CD14-positive monocyte (primary cell): ENCODE data around the gene MSH2. TPM values are rescaled to one million over a fixed set of nuclear protein-coding genes. Genes with fewer than 3 reads are reported as not detected.

Experiments
- DNase-seq, 3 donors: peaks; one replicate each; pipeline ENCODE4 v3.0.0-alpha.2; 2011 to 2022
- H2AFZ ChIP-seq: 2 replicates; pipeline ENCODE4 v1.6.0; 2012; ENCODE audit warnings: mild to moderate bottlenecking, low read depth, low read length, inconsistent platforms; ENCODE audit not compliant: insufficient read depth, poor library complexity, severe bottlenecking
- H3K27ac ChIP-seq, 2 donors: 1 replicate in 1 of 2; 2 replicates in 1 of 2; pipeline ENCODE4 v1.5.1; 2012 to 2013; ENCODE audit warnings: low read length in 2 of 2, control low read depth in 1 of 2, inconsistent platforms in 1 of 2, low read depth in 1 of 2, mild to moderate bottlenecking in 1 of 2
- H3K27me3 ChIP-seq, 2 donors: one replicate each; pipeline versions ENCODE4 v1.6.0 to v1.6.1; 2011 to 2013; ENCODE audit warnings: low read length in 2 of 2; ENCODE audit not compliant: control insufficient read depth in 2 of 2, insufficient read depth in 2 of 2
- H3K36me3 ChIP-seq, 2 donors: replicated peaks in 1 of 2; 1 replicate in 1 of 2; 2 replicates in 1 of 2; pipeline versions ENCODE4 v1.5.1 to v1.6.1; 2012 to 2013; ENCODE audit warnings: low read length in 2 of 2, control low read depth in 1 of 2, inconsistent platforms in 1 of 2, mild to moderate bottlenecking in 1 of 2; ENCODE audit not compliant: insufficient read depth in 2 of 2, control insufficient read depth in 1 of 2
- H3K4me1 ChIP-seq, 2 donors: 1 replicate in 1 of 2; 2 replicates in 1 of 2; pipeline versions ENCODE4 v1.5.1 to v1.6.1; 2012 to 2013; ENCODE audit warnings: low read length in 2 of 2, control low read depth in 1 of 2, inconsistent platforms in 1 of 2, mild to moderate bottlenecking in 1 of 2, moderate library complexity in 1 of 2; ENCODE audit not compliant: insufficient read depth in 2 of 2, control insufficient read depth in 1 of 2
- H3K4me2 ChIP-seq: replicated peaks from 2 replicates; pipeline ENCODE3; 2012; ENCODE audit warnings: low read length, moderate library complexity, mild to moderate bottlenecking; ENCODE audit not compliant: poor library complexity, severe bottlenecking; ENCODE audit errors: extremely low read depth
- H3K4me3 ChIP-seq, 3 experiments: fragments of 200-600 bp in 1 of 3; sonication (generic) in 1 of 3; replicated peaks in 1 of 3; 1 replicate in 2 of 3; 2 replicates in 1 of 3; pipeline ENCODE4 v1.5.1; 2011 to 2013; ENCODE audit warnings: low read length in 3 of 3, mild to moderate bottlenecking in 3 of 3, control low read depth in 2 of 3, low read depth in 2 of 3, inconsistent platforms in 1 of 3, moderate library complexity in 1 of 3
- H3K79me2 ChIP-seq: 2 replicates; pipeline ENCODE4 v1.6.0; 2012; ENCODE audit warnings: mild to moderate bottlenecking, control low read depth, inconsistent platforms, low read length, moderate library complexity; ENCODE audit not compliant: insufficient read depth
- H3K9ac ChIP-seq: 2 replicates; pipeline ENCODE4 v1.6.0; 2017; ENCODE audit warnings: low read length, mild to moderate bottlenecking; ENCODE audit not compliant: insufficient read depth, poor library complexity, severe bottlenecking
- H3K9me3 ChIP-seq, 2 donors: replicated peaks in 1 of 2; 1 replicate in 1 of 2; 2 replicates in 1 of 2; pipeline versions ENCODE4 v1.5.1 to v1.6.1; 2012 to 2013; ENCODE audit warnings: low read length in 2 of 2, control low read depth in 1 of 2; ENCODE audit not compliant: control insufficient read depth in 1 of 2, insufficient read depth in 1 of 2
- H4K20me1 ChIP-seq: 2 replicates; pipeline ENCODE4 v1.6.0; 2012; ENCODE audit warnings: mild to moderate bottlenecking, low read length, control low read depth, moderate library complexity; ENCODE audit not compliant: insufficient read depth
- H3K27ac Mint-ChIP-seq, 7 donors: one replicate each; pipeline ENCODE4 v1.8.0; 2020; ENCODE audit warnings: mild to moderate bottlenecking in 7 of 7, mixed read lengths in 7 of 7, moderate library complexity in 6 of 7, inconsistent platforms in 2 of 7
- H3K27me3 Mint-ChIP-seq, 3 donors: one replicate each; pipeline ENCODE4 v1.8.0; 2021 to 2022; ENCODE audit warnings: low read depth in 3 of 3, mild to moderate bottlenecking in 3 of 3, mixed read lengths in 3 of 3, moderate library complexity in 3 of 3, inconsistent platforms in 1 of 3
- H3K36me3 Mint-ChIP-seq, 2 donors: one replicate each; pipeline ENCODE4 v1.8.0; 2020; ENCODE audit warnings: mixed read lengths in 2 of 2, inconsistent platforms in 1 of 2, mild to moderate bottlenecking in 1 of 2
- H3K4me1 Mint-ChIP-seq: one replicate; pipeline ENCODE4 v1.8.0; 2020; ENCODE audit warnings: mild to moderate bottlenecking, mixed read lengths
- H3K4me3 Mint-ChIP-seq, 2 donors: one replicate each; pipeline ENCODE4 v1.8.0; 2020; ENCODE audit warnings: mild to moderate bottlenecking in 2 of 2, mixed read lengths in 2 of 2, moderate library complexity in 1 of 2
- H3K9me3 Mint-ChIP-seq, 7 donors: one replicate each; pipeline ENCODE4 v1.8.0; 2020 to 2022; ENCODE audit warnings: mixed read lengths in 7 of 7, mild to moderate bottlenecking in 6 of 7, moderate library complexity in 6 of 7, inconsistent platforms in 2 of 7
- WGBS: methylation state at CpG from one replicate; pipeline ENCODE4 v1.1.5; 2013; ENCODE audit warnings: missing lambda C conversion rate; ENCODE audit not compliant: insufficient coverage; 5-methylcytosine and 5-hydroxymethylcytosine counted together
- intact Hi-C, 2 donors: fragments of 100-400 bp; cut with micrococcal nuclease; formaldehyde crosslinking; loops; one replicate each; pipeline versions ENCODE4 v1.15.0 to v1.15.1; 2023
- polyA plus RNA-seq, 3 donors: library from polyadenylated mRNA; depleted of rRNA in 1 of 3; unstranded in 2 of 3; stranded (reverse) in 1 of 3; fragments of 300-500 nt in 2 of 3; fragments of >200 nt in 1 of 3; fragmentation: Illumina TruSeq in 2 of 3; gene quantifications; 1 replicate in 2 of 3; 2 replicates in 1 of 3; pipeline ENCODE4 v1.2.3, GENCODE V29; 2012 to 2021
- TF ChIP-seq, protein P1 (sequence below): fragments of 200-600 bp; IDR thresholded peaks from one replicate; pipeline ENCODE4 v1.8.0; 2022; ENCODE audit warnings: antibody characterized with exemption, mild to moderate bottlenecking

The MSH2 gene
- polyA plus RNA-seq, 3 donors: 1.5 to 2.8 (median 2.0) TPM

GRCh38 chr2:47422016-47422415 is 19.1 kb downstream of the MSH2 start:
- H3K4me3 Mint-ChIP-seq: no peak overlapping the region

DNA sequence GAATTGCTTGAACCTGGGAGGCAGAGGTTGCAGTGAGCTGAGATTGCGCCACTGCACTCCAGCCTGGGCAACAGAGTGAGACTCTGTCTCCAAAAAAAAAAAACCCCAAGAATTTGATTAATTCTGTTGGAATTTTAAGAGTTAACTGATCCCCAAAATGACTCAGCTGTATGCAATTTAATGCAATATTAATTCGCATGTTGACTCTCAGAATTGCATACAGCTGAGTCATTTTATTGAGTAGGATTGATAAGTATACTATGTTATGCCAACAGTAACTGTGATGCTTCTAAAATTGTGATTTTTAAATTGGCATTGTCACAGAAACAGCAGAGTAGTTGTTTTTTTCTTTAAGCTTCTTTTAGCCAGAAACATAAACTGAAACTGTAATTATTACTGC is 19.6 kb downstream of the MSH2 start:
- Histone ChIP-seq H3K4me1 (no peaks in the 10 kb centered on the region), H3K4me3 (no peak overlapping the region), H3K27ac (no peak overlapping the region), H4K20me1 (no peaks in the 10 kb centered on the region), H2AFZ (no peak overlapping the region), H3K36me3 (peaks cover 5 to 30% of the 10 kb centered on the region in 2 donors), H3K79me2 (no peaks in the 10 kb centered on the region), H3K9me3 (no peaks in the 10 kb centered on the region), H3K9ac (no peak overlapping the region), H3K4me2 (no peak overlapping the region), H3K27me3 (no peaks in the 10 kb centered on the region)
- WGBS: no CpG with 5 or more reads among the region's 2 CpGs
- no peak for DNase-seq
- Mint-ChIP-seq H3K36me3 (peaks cover 20 to 41% of the 10 kb centered on the region in 2 donors), H3K4me3 (no peak overlapping the region), H3K4me1 (no peaks in the 10 kb centered on the region), H3K27ac (no peak overlapping the region), H3K9me3 (peaks cover 0 to 4% (median 0%) of the 10 kb centered on the region in 7 donors), H3K27me3 (peaks cover 0 to 4% (median 0%) of the 10 kb centered on the region in 3 donors)
- intact Hi-C loops: no loop called here
- TF ChIP-seq, protein P1, sequence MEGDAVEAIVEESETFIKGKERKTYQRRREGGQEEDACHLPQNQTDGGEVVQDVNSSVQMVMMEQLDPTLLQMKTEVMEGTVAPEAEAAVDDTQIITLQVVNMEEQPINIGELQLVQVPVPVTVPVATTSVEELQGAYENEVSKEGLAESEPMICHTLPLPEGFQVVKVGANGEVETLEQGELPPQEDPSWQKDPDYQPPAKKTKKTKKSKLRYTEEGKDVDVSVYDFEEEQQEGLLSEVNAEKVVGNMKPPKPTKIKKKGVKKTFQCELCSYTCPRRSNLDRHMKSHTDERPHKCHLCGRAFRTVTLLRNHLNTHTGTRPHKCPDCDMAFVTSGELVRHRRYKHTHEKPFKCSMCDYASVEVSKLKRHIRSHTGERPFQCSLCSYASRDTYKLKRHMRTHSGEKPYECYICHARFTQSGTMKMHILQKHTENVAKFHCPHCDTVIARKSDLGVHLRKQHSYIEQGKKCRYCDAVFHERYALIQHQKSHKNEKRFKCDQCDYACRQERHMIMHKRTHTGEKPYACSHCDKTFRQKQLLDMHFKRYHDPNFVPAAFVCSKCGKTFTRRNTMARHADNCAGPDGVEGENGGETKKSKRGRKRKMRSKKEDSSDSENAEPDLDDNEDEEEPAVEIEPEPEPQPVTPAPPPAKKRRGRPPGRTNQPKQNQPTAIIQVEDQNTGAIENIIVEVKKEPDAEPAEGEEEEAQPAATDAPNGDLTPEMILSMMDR: no peak

More at GRCh38 chr2:47422016-47422415, 19.1 kb downstream of the MSH2 start:
- TF ChIP-seq, protein P1: no peak
- Histone ChIP-seq H3K27ac (no peak overlapping the region), H4K20me1 (no peaks in the 10 kb centered on the region), H2AFZ (no peak overlapping the region), H3K4me1 (no peaks in the 10 kb centered on the region), H3K4me3 (no peak overlapping the region), H3K27me3 (no peaks in the 10 kb centered on the region), H3K36me3 (peaks cover 6 to 35% of the 10 kb centered on the region in 2 donors), H3K79me2 (no peaks in the 10 kb centered on the region), H3K9me3 (no peaks in the 10 kb centered on the region), H3K4me2 (no peak overlapping the region), H3K9ac (no peak overlapping the region)
- Mint-ChIP-seq H3K9me3 (peaks cover 0 to 4% (median 0%) of the 10 kb centered on the region in 7 donors), H3K4me1 (no peaks in the 10 kb centered on the region), H3K27me3 (peaks cover 0 to 4% (median 0%) of the 10 kb centered on the region in 3 donors), H3K27ac (no peak overlapping the region), H3K36me3 (peaks cover 21 to 46% of the 10 kb centered on the region in 2 donors)
- 100% methylated on average over 1 of the region's 4 CpGs for WGBS
- no peak for DNase-seq
- intact Hi-C loops: no loop called here
